ENCODE measurements around the gene HDAC4. TPM values are rescaled to one million over a fixed set of nuclear protein-coding genes. Genes with fewer than 3 reads are reported as not detected.

The HDAC4 gene
- total RNA-seq, 4 donors from 2014 or later: 51.4 to 107 (median 70.8) TPM

DNA sequence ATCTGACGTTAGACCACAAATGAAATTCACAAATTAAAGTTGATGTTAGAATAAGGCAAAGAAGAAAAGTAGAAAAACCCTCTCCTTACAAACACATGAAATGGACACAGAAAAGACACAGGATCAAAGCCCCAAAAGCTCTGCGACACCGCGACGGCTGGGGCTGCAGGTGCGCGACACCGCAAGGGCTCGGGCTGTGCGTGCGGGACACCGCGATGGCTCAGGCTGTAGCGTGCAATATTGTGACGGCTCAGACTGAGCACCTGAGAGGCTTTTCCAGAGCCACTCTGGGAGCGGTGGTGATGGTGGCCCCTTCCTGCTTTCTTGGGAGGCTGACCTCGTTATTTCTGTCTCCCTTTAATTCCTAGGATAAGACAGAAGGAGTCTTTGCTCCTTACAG is 296.0 kb downstream of the HDAC4 start:
- H3K27me3 ChIP-seq: no peaks in the 10 kb centered on the region
- TF ChIP-seq POLR2A (IDR thresholded peaks at IDR 0.05): no peak
- no peak for TF ChIP-seq EP300 (IDR thresholded peaks at IDR 0.05)
- TF ChIP-seq, protein P1, sequence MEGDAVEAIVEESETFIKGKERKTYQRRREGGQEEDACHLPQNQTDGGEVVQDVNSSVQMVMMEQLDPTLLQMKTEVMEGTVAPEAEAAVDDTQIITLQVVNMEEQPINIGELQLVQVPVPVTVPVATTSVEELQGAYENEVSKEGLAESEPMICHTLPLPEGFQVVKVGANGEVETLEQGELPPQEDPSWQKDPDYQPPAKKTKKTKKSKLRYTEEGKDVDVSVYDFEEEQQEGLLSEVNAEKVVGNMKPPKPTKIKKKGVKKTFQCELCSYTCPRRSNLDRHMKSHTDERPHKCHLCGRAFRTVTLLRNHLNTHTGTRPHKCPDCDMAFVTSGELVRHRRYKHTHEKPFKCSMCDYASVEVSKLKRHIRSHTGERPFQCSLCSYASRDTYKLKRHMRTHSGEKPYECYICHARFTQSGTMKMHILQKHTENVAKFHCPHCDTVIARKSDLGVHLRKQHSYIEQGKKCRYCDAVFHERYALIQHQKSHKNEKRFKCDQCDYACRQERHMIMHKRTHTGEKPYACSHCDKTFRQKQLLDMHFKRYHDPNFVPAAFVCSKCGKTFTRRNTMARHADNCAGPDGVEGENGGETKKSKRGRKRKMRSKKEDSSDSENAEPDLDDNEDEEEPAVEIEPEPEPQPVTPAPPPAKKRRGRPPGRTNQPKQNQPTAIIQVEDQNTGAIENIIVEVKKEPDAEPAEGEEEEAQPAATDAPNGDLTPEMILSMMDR (IDR thresholded peaks at IDR 0.05): no peak
- TF ChIP-seq POLR2AphosphoS5 (IDR thresholded peaks at IDR 0.05): no peak
- no peak overlapping the region for H3K4me3 ChIP-seq
- no peaks in the 10 kb centered on the region for H3K4me1 ChIP-seq
- DNase-seq (ENCODE audit: low spot score in 2 of 2): no peak
- H3K9me3 ChIP-seq: no peaks in the 10 kb centered on the region
- H3K27ac ChIP-seq: no peak overlapping the region
- 95% methylated on average over 17 of the region's 17 CpGs for WGBS
- H3K36me3 ChIP-seq: peaks cover 93% of the 10 kb centered on the region

- peaks cover 87% of the 10 kb centered on the region for H3K36me3 ChIP-seq
- no peak for DNase-seq (ENCODE audit: low spot score in 2 of 2)
- 89% methylated on average over 24 of the region's 30 CpGs for WGBS
- H3K9me3 ChIP-seq: no peaks in the 10 kb centered on the region
- no peaks in the 10 kb centered on the region for H3K27me3 ChIP-seq
- H3K27ac ChIP-seq: no peak overlapping the region
- H3K4me3 ChIP-seq: no peak overlapping the region
- TF ChIP-seq POLR2AphosphoS5 (IDR thresholded peaks at IDR 0.05) (no peak), EP300 (IDR thresholded peaks at IDR 0.05) (no peak), POLR2A (IDR thresholded peaks at IDR 0.05) (no peak)
- TF ChIP-seq, protein P1 (IDR thresholded peaks at IDR 0.05): no peak
- H3K4me1 ChIP-seq: no peaks in the 10 kb centered on the region
Measured at GRCh38 chr2:239103125-239104098, 297.4 kb downstream of the HDAC4 start.

- DNase-seq (ENCODE audit: low spot score in 2 of 2): no peak
- H3K4me3 ChIP-seq: no peak overlapping the region
- 92% methylated on average over 3 of the region's 5 CpGs for WGBS
- H3K9me3 ChIP-seq: no peaks in the 10 kb centered on the region
- H3K36me3 ChIP-seq: peaks cover 76% of the 10 kb centered on the region
- no peaks in the 10 kb centered on the region for H3K4me1 ChIP-seq
- H3K27ac ChIP-seq: no peak overlapping the region
- H3K27me3 ChIP-seq: no peaks in the 10 kb centered on the region
- TF ChIP-seq EP300 (IDR thresholded peaks at IDR 0.05) (no peak), POLR2A (IDR thresholded peaks at IDR 0.05) (no peak), POLR2AphosphoS5 (IDR thresholded peaks at IDR 0.05) (no peak)
- TF ChIP-seq, protein P1 (IDR thresholded peaks at IDR 0.05): no peak
Measured at GRCh38 chr2:239102266-239102665, 298.6 kb downstream of the HDAC4 start.

DNA sequence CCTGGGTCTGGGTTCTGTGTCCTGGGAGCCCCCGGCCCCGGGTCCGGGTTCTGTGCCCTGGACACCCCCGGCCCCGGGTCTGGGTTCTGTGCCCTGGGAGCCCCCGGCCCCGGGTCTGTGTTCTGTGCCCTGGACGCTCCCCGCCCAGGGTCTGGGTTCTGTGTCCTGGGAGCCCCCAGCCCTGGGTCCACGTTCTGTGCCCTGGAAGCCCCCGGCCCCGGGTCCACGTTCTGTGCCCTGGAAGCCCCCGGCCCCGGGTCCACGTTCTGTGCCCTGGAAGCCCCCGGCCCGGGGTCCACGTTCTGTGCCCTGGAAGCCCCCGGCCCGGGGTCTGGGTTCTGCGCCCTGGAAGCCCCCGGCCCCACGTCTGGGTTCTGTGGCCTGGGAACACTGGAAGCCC is 299.0 kb downstream of the HDAC4 start:
- Histone ChIP-seq H3K36me3 (peaks cover 72% of the 10 kb centered on the region), H3K27me3 (no peaks in the 10 kb centered on the region), H3K4me1 (no peaks in the 10 kb centered on the region), H3K4me3 (no peak overlapping the region), H3K9me3 (no peaks in the 10 kb centered on the region), H3K27ac (no peak overlapping the region)
- TF ChIP-seq POLR2AphosphoS5 (IDR thresholded peaks at IDR 0.05) (no peak), POLR2A (IDR thresholded peaks at IDR 0.05) (no peak), EP300 (IDR thresholded peaks at IDR 0.05) (no peak)
- TF ChIP-seq, protein P1 (IDR thresholded peaks at IDR 0.05): no peak
- DNase-seq (ENCODE audit: low spot score in 2 of 2): no peak
- 80% methylated on average over 1 of the region's 24 CpGs for WGBS

GRCh38 chr2:239101071-239101470 is 299.7 kb downstream of the HDAC4 start:
- H3K36me3 ChIP-seq: peaks cover 65% of the 10 kb centered on the region
- 93% methylated on average over 8 of the region's 15 CpGs for WGBS
- no peak overlapping the region for H3K27ac ChIP-seq
- H3K4me1 ChIP-seq: no peaks in the 10 kb centered on the region
- no peak for DNase-seq (ENCODE audit: low spot score in 2 of 2)
- H3K4me3 ChIP-seq: no peak overlapping the region
- TF ChIP-seq POLR2A (IDR thresholded peaks at IDR 0.05): no peak
- TF ChIP-seq EP300 (IDR thresholded peaks at IDR 0.05): no peak
- no peak for TF ChIP-seq POLR2AphosphoS5 (IDR thresholded peaks at IDR 0.05)
- TF ChIP-seq, protein P1 (IDR thresholded peaks at IDR 0.05): no peak
- H3K9me3 ChIP-seq: no peaks in the 10 kb centered on the region
- H3K27me3 ChIP-seq: no peaks in the 10 kb centered on the region
